Left kidney (tissue), 8 donors: ENCODE measurements around the gene SARM1. TPM values are rescaled to one million over a fixed set of nuclear protein-coding genes. Genes with fewer than 3 reads are reported as not detected.
"Not testable (repeated sequence)": the region's sequence is repeated elsewhere in the genome, so short reads cannot be mapped to it uniquely, and the experiment has no call there.

Source experiments
- DNase-seq: peaks from one replicate; pipeline ENCODE4 v3.0.0-alpha.2; 2013
- long read RNA-seq, 8 donors: transcript quantifications; one replicate each; lab custom pipeline, GENCODE V29; 2026
- polyA plus RNA-seq: library from polyadenylated mRNA; unstranded; fragments of 120-200 nt; gene quantifications from one replicate; pipeline ENCODE4 v1.2.1, GENCODE V29; 2013; ENCODE audit not compliant: insufficient read length

Gene SARM1
- 16.6 TPM for polyA plus RNA-seq
- long read RNA-seq, donor 1, full-length matches to known transcripts = 6 of 47 reads
- long read RNA-seq, donor 1, partial matches to known transcripts = 24 of 47 reads
- long read RNA-seq, donor 1, other reads (novel, unspliced or antisense) = 17 of 47 reads
- long read RNA-seq, donor 2, full-length matches to known transcripts = 3 of 3 reads
- long read RNA-seq, donor 2, partial matches to known transcripts = 0 of 3 reads
- long read RNA-seq, donor 2, other reads (novel, unspliced or antisense) = 0 of 3 reads
- long read RNA-seq, donor 3 = 0 reads
- long read RNA-seq, donor 4 = 0 reads
- long read RNA-seq, donor 5, full-length matches to known transcripts = 3 of 3 reads
- long read RNA-seq, donor 5, partial matches to known transcripts = 0 of 3 reads
- long read RNA-seq, donor 5, other reads (novel, unspliced or antisense) = 0 of 3 reads
- long read RNA-seq, donor 6 = 0 reads
- long read RNA-seq, donor 7, full-length matches to known transcripts = 5 of 5 reads
- long read RNA-seq, donor 7, partial matches to known transcripts = 0 of 5 reads
- long read RNA-seq, donor 7, other reads (novel, unspliced or antisense) = 0 of 5 reads
- long read RNA-seq, donor 8, full-length matches to known transcripts = 2 of 2 reads
- long read RNA-seq, donor 8, partial matches to known transcripts = 0 of 2 reads
- long read RNA-seq, donor 8, other reads (novel, unspliced or antisense) = 0 of 2 reads

GRCh38 chr17:28371245-28372202 is at the start of gene SARM1:
Gene SARM1, plus strand, starts transcription at chr17:28371694. Its CDS starts 339 bp downstream, at chr17:28372033.
- DNase-seq = peak; percentile 89

GRCh38 chr17:28324267-28324745 is 47.2 kb upstream of the SARM1 start:
- DNase-seq = no peak

GRCh38 chr17:28324781-28325180 is 46.7 kb upstream of the SARM1 start:
- no peak for DNase-seq

DNA sequence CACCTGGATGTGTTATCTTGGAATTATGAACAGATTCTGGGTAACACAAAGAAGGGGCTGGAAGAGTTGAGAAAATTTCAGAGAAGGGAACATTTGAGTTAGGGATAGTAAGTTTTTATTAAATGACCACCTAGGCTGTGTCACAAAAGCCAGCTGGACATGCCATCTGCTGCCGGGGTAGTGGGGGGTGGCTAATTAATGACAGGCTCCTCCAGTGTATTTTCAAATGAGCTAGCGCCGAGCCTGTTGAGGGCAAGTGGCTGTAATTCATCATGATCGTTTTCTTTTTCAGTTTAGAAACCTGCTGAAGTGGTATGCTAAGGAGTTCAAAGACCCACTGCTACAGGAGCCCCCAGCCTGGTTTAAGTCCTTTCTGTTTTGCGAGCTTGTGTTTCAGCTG is 46.3 kb upstream of the SARM1 start:
- no peak for DNase-seq

DNA sequence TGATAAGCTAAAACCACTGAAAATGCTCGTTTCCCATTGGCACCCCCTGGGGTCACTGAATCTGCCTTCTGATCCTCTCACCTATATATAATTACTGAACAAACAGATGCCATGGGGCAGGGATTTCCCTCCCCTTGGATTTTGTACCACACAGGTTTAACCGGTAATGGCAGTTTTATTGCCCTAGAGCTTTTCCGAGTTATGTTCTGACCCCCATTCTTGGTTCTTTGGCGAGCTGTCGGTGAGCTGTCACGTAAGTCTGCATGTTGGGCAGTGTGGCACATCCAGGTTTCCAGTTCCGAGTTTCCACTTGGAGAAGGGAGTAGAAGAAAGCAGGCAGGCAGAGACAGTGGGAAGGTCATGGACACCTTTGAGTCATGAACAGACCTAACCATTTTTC is 45.4 kb upstream of the SARM1 start:
- no peak for DNase-seq

- no peak for DNase-seq
Observed at GRCh38 chr17:28327031-28327607, 44.4 kb upstream of the SARM1 start.

DNA sequence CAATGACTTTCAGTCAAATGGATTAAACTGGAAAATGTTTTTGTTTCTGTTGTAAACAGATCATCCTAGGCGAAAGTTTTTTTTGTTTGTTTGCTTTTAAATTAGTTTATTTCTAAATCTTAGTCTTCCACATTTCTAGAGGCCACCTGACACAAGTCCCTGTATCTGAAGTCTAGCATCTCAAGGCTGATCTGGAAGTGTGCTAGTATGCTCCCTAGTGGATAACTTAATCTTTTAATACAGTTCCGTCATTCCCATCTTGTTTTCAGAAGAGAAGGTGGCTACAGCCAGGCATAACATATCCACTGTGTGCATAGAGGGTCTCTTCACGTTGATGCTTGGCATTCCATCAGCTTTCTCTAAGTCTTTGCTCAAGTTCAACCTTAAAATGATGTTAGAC is 43.8 kb upstream of the SARM1 start:
- no peak for DNase-seq

DNA sequence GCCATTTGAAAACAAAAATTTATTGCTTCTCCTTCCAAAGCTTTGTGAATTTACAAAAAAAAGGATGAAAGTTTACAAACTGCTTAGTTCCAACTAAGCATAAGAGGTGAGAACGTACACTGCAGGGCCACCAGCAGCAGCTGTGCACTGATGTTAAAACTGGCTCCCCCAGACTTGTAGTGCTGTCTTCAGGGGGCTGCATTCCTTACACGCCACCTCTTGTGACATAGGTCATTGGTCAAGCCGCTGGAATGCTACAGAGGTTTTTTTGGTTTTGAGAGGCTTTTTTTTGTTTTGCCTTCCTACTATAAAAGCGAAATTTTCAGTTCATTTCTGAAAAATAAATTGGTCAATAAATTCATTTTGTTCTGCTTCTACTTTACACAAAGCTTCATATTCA is 43.2 kb upstream of the SARM1 start:
- no peak for DNase-seq

DNA sequence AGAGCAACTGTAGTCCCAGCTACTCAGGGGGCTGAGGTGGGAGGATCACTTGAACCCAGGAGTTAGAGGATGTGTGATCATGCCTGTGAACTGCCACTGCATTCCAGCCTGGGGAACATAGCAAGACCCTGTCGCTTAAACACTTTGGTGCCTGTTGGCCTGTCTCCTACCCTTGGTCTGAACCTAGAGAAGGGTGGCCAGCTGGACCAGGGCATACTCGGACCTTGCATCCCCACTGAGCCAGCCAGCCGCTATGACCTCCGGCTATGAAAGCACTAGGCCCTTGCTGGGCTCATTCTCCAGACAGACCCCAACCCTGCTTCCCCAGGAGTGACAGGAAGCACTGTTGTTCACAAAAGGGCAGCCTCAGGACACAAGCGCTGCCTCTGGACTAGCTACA is 40.8 kb upstream of the SARM1 start:
- DNase-seq = no peak

- DNase-seq = no peak
Observed at GRCh38 chr17:28331891-28332420, 39.5 kb upstream of the SARM1 start.

DNA sequence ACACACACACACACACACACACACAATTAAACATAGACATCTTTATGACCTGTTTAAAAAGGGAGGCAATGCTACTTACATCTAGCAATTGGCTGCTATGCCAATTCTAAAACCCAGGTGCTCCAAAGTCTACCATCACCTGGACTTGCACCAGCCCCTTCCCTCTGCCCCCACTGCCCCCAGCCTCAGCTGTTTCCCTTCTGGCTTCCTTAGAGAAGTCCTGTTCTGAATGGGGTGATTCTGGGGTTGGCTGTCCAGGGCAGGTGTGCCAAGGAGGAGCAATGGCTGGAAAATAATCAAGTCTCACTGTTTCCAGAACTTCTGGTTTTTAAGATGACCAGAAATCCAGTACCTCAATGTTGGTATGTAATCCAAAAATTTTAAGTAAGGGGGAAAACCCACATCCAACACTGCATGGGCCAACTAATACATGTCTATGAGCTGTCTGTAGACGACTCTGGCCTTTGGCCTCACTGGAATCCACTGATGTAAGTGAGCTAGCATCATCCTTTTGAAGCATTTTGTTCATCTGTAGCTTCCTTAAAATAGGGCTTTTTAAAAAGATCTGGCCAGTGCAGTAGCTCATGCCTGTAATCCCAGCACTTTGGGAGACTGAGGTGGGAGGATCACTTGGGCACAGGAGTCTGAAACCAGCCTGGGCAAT is 38.3 kb upstream of the SARM1 start:
- DNase-seq = no peak

- DNase-seq = no peak
Observed at GRCh38 chr17:28334171-28334570, 37.3 kb upstream of the SARM1 start.

GRCh38 chr17:28334666-28335200 is 36.8 kb upstream of the SARM1 start:
- DNase-seq = no peak

DNA sequence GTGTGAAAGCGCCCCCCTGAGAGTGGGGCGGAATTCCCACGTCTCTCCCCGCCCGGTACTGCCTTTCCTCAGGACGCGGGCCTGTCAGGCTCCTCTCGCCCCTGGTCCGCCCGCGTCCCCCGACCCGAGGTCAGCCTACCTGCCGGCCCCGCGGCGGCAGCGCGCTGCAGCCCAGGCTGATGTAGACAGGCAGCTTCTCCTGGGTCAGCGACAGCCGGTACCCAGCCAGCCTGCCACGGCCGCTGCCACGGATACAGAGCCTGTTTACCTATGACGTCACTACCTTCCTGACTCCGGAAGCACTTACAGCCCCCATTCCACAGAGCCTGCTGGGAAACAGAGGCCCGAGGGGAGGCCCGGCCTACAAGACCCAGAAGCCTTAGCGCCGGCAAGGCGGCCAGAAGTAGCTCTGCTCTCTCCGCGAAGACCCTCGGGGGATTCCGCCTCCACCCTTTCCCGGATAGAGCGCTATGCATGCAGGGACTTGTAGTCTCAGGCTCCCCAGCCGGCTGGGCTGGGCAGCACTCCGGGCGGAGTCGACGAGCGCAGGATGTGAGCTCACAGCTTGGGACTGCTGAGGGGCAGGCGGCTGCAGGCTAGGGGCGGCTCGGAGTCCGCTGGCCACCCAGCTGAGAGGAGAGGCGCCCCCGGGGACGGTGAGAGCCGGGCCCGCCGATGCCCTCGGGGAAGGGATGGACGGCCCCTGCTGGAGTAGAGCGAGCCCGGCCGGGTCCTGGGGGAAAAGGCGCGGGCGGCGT is 36.1 kb upstream of the SARM1 start, which contains the start of the genes IFT20 and TNFAIP1:
Gene IFT20 (minus strand): TSS at position 272 of the 758 bp plus-strand sequence. CDS start 3,487 bp downstream, outside the sequence.
Gene TNFAIP1 (plus strand): TSS at position 561 of the 758 bp plus-strand sequence. CDS start 3,761 bp downstream, outside the sequence.
- peak; percentile 99 for DNase-seq

DNA sequence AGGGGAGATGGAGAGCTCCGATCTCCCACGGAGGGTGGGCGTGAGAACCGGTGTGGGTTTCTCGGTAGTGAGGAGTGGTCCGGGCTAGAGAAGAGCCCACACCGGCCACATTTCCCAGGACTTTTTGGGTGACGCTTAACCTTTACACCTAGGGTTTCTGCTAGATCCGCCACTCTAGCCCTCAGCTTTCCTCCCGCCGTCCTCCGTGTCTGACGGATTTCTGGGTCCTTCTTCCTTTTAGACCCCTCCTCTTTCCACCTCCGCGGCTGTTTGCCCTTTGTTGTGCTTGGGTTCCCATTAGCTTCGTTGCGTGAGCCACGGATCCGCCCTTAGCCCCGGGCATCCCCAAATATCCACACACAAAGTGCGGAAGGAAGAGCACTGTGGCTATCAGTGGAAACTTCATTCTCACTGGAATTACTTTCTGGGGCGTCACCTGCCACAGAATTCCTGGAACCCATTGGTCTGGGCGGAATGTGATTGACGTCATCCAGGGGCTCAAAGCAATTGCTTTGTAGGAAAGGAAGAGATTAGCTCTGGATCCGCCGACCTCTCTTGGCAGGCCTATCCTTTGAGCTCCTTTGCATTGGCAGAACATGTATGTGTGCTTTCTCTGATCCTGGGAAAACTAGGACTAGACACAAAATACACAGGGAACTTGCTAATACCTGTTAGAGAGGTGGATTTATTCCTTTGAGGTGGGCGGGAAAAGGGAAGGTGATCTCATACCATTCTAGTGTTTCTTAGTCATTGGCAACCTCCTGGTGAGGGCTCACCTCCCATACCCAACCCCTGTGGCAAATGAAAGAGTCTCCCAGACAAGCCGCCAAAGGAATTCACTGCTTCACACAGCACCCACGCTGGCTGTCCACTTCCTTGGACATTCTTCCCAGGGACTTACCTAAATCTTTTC is 35.3 kb upstream of the SARM1 start:
- DNase-seq = peak; percentile 76

DNA sequence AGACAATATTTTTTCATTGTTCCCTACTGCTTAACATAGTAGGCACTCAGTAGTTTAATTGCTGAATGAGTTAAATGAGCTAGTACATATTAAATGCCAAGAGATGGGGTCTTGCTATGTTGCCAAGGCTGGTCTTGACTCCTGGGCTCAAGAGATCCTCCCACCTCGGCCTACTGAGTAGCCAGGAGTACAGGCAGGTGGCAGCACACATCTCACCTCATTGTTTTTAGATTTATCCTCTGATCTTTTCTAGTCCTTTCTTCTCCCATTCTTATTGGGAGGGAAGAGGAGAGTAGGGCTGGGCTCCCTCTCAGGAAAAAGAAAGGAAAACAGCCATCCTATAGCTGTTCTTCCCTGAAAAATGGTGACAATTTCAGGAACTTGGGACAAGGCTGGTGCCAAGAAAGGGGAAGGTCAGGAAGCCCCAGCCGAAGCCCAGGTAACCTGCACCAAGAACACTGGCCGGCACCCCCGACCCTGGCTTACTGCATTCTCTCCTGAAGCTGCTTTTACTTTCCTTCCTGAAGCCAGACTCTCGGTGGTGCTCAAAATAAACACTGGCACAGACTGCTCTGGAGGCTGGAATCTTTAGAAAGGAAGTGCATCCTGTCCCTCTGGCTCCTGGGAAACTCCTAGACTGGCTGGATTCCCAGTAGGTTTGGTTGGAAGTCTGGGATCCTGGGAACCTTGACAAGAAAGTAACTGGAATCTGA is 33.3 kb upstream of the SARM1 start:
- no peak for DNase-seq

GRCh38 chr17:28338769-28339212 is 32.7 kb upstream of the SARM1 start:
- DNase-seq = not testable (repeated sequence)

GRCh38 chr17:28339431-28339830 is 32.1 kb upstream of the SARM1 start:
- no peak for DNase-seq
